Measurements from ENCODE around the gene HDGFL3.
"Not testable (repeated sequence)": the region's sequence is repeated elsewhere in the genome, so short reads cannot be mapped to it uniquely, and the experiment has no call there.

HDGFL3 gene

DNA sequence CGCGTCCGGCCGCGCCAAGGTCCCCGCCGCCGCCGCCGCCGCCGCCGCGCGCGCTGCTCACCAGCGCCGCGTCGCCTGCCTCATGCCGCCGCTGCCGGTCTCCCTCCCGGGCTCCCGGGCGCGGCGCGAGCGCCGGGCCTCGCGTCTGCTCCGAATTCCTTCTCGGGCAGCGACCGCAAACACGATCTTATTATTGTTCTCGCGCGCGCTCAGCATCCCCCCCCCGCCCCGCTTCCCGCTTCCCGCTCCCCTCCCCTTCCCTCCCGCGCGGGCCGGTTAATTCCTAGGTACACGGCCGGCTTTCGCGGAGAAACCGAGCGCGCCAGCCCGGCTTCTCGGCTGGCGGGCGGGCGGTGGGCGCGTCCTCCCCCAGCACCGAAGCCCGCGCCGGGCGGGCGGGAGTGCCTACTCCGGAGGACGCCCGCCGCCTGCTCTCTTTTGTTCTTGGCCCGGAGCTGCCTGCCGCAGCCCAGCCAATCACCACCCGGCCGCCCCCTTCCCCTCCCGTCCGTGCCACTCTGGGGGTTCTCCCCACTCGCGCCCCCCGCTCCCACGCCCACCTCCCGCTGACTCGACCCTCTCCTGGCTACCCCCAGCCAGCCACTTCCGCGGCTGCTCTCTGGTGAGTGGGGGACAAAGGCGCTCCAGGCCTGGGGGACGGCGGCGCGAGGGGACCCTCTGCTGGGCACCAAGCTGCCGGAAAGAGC is at the start of gene HDGFL3:
Gene HDGFL3, minus strand, starts transcription at position 164 of the 707 bp plus-strand sequence. CDS start 409 bp downstream, outside the sequence.
- DNase-seq: peak; percentile 85

DNA sequence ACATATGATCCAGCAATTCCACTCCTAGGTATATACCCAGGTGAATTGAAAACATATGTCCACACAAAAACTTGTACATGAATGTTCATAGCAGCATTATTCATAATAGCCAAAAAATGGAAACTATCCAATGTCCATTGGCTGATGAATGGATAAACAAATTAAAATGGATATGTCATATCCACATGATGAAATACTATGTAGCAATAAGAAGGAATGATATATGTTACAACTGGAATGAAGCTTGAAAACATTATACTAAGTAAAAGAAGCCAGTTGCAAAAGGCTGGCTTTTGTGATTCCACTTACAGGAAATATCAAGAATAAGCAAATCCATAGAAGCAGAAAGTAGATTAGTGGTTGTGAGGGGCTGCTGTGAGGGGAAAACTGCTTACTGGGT is 43.2 kb upstream of the HDGFL3 start:
- no peak for DNase-seq

DNA sequence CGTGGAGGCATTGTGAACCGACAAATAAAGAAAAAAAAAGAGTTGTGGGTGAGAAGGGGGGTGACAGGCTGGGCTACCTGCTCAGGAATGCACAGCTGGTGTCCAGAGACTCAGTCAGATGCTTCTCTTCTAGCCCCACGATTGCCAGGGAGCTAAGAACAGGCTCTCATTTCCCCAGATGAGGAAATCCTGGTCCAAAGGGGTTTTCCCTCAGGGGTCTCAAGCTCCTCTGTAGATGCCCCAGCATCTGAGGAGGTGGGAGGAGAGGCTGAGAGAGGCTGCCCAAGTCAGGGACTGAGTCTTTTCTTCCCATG is 41.4 kb upstream of the HDGFL3 start:
- no peak for DNase-seq

DNA sequence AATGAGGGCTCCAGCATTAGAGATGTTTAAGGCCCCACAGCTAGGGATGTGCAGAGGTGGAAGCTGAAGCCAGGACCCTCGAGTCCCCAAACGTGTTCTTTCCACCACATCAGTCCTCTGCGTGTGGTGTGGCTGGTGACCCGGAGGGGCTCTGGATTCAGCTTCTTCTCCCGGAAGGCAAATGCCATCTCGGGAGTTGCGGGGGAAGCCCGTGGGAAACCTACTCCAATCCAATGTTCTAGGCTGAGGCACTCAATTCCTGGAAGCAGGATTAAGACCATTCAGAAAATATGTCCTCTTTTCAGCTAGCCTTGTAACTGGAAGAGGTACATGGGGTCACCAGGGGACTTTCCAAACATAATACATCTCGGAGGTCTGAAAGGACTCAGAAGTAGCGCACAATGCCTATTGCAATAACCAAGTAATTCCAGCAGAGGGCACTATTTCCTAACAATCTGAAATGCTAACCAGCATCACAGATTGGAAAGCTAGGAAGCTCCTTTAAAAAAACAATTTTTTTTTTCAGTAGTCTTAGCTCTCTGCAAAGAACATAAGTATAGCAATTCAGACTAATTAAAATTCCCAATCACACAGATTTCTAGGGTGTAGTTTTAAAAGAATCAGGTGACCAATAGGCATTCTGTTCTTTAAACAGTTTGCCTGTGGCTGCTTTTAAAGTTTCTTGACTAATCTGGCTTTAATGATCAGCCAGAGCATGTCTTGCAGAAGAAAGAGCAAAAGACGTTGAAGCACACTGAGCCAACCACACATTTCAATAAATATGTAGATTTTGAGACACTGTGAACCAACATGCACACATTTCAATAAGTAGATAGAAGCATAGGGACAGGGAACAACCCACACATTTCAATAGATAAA is 40.8 kb upstream of the HDGFL3 start:
- peak; percentile 25 for DNase-seq

DNA sequence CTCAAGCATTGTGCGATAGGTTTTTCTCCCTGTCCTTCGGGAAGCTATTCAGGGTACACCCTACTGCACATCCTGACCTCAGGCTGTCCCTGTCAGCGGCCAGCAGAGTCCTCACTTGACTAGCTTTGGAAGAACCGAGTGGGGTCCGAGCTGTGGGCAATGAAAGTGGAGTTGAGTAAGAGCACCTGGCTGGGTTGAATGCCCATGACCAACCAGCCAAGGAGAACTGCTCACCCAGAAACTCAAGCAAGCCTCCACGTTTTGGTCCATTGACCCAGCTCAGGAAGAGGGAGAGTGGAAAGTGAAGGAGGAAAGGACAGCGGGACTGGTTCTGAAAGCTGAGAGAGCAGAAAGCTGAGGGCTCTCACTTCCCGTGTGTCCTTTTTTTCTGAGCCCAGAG is 36.0 kb upstream of the HDGFL3 start:
- DNase-seq: no peak

DNA sequence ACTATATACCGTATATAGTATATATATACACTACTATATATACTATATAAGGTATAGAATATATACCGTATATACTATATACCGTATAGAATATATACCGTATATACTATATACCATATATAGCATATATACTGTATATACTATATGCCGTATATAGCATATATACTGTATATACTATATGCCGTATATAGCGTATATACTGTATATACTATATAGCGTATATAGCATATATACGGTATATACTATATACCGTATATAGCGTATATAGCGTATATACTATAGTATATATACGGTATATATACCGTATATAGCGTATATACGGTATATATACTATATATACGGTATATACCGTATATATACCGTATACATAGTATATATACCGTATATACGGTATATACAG is 22.6 kb upstream of the HDGFL3 start:
- DNase-seq: no peak

DNA sequence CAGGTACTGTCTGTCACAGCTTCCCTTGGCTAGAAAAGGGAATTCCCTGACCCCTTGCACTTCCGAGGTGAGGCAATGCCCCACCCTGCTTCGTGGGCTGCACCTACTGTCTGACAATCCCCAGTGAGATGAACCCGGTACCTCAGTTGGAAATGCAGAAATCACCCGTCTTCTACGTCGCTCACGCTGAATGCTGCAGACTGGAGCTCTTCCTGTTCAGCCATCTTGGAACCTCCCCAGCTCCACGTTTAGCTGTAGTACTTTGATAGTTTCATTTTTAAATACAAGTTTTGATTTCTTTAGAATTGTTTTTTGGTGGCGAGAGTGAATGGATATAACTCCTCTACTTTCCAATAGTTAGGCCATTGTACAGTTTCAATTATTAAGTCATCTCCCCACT is 17.8 kb upstream of the HDGFL3 start:
- no peak for DNase-seq

DNA sequence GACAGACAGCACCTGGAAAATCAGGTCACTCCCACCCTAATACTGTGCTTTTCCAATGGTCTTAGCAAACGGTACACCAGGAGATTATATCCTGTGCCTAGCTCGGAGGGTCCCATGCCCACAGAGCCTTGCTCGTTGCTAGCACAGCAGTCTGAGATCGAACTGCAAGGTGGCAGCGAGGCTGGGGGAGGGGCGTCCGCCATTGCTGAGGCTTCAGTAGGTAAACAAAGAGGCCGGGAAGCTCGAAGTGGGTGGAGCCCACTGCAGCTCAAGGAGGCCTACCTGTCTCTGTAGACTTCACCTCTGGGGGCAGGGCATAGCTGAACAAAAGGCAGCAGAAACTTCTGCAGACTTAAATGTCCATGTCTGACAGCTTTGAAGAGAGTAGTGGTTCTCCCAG is 14.2 kb upstream of the HDGFL3 start:
- DNase-seq: not testable (repeated sequence)

DNA sequence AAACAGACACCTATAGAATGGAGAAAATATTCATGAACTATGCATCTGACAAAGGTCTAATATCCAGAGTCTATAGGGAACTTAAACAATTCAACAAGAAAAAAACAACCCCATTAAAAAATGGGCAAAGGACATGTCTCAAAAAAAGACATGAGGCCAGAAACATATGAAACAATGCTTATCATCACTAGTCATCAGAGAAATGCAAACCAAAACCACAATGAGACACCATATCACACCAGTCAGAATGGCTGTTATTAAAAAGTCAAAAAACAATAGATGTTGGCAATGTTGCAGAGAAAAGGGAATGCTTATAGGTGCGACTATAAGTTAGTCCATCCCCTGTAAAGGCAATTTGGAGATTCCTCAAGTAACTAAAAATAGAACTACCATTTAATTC is 11.4 kb upstream of the HDGFL3 start:
- DNase-seq: no peak

DNA sequence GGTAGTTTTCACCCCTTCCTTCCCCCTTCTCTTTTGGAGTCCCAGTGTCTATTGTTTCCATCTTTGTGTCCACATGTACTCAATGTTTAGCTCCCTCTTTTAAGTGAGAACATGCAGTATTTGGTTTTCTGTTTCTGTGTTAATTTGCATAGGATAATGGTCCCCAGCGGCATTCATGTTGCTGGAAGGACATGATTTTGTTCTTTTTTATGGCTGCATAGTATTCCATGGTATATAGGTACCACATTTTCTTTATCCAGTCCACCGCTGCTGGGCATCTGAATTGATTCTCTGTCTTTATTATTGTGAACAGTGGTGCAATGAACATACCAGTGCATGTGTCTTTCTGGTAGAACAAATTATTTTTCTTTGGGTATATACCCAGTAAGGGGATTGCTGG is 7.7 kb upstream of the HDGFL3 start:
- DNase-seq: no peak

DNA sequence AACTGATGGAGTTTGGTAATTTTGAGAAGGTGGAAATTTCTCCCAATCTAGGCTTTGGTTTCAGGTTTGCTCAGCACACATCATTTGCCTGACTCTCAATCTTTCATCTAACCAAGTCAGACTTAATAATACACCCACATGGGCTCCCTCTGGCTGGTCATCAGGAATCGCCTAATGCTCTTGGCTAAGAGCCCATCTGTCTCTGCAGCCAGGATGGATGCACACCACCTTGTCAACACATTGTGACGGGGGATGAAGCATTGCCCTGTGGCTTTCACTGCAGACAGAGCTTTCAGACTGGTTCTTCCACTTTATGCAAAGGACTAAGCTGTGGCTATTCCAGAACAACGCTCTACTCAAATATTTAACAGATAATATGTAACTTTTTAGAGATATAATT is 3.0 kb upstream of the HDGFL3 start:
- DNase-seq: peak; percentile 19

DNA sequence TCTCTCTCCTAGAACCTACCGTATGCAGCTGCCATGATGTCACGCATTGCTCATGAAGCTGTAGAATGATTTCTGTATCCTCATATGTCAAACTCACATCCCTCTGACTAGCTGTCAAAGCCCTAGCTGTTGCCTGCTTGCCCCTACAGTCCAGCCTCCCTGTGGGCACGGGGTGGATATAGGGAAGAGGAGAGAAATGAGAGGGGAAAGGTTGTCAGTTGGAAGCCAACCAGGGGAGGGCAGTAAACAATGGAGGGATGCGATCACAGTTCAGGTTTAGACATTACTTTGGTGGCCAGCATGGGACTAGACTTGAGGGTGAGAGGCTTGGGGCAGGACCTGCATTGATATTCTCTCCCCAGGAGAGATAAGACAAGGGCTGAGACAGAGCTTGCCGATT is 1.7 kb upstream of the HDGFL3 start:
- no peak for DNase-seq

DNA sequence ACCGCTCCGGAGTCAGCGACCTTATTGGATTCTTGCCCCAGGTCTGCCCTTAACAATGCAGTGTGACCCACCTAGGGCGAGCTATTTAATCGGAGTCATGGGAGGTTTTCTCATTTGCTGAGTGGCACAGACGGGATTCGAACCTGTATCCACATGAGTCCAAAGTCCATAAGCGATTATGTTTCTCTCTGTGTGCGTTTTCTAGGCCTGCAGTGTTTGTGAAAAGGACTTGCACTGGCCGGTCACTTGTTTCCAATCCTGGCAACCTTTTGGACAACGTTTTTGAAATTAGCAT is 691 bp upstream of the HDGFL3 start:
- DNase-seq: no peak

DNA sequence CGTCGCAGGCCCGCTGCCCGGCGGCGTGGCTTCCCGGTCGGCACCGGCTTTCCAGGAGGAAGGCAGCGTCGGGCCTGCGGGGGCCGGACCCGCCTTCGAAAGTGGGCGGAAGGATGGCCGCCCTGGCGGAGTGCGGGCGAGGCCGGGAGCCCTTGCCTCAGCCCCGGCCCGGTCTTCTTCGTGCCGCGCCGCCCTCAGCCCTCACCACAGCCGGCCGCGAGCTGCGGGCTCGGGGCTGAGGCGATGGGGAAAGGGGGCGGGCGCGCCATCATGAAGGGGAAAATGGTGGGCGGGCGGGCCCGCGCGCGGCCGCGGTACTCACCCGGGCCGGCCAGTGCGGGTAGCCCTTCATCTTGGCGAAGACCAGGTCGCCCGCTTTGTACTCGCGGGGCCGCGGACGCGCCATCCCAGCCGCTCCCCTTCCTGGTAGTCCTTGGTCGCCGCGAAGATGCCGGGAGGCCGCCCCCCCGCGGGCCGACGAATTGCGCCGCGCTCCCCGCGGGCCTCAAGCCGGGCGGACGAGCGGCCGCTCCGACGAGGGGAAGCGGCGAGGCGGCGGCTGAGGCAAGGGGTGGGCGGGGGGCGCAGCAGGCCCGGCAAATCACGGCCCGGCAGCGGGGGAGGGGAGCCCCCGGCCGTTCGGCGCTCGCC is 489 bp downstream of the HDGFL3 start:
- peak; percentile 67 for DNase-seq

DNA sequence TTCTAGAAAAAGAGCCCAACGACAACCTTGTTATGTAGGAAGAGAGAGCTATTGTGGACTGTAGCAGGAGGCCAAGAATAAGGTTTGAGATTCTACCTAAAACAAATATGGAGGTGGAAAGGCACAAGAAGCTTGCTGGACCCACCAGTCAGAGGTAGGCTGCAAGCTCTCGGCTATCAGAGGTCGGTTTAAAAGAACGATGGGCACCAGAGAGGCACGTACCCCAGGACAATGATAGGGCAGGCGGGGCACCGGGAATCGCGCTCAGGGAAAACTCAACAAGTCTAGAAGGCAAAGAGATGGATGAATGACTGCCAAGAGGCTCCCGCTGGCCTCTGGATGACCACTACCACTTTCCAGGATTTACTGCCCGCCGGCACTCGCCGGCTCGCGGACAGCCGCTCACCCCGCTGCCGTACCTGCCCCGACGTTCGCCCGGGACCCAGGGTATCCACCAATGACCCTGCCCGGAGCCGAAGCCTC is 1.1 kb downstream of the HDGFL3 start:
- peak; percentile 53 for DNase-seq

DNA sequence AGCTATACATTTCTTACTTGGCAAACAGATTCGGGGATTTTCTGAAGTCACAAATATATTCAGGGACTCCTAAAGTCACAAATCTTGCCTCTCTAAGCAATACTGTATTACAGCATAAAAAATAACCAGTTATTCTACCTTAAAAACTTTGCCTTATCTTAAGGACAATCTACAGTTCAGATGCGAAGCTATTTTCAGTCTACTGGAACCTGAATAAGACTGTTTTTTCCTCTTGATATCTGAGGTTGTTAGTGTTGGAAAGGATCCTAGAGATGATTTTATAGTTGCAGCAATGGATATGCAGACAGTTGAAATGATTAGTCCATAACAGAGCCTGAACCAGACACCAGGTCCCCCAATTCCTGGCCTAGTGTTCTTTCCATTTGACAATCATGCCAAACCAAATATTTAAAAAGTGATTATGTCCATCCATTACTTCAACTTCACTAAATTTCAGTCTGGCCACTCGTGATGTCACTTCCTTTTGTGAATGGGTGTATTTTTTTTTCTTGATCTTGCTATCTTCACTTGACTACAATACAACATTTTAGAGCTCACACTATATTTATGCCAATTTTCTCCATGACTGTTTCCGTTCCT is 1.8 kb downstream of the HDGFL3 start:
- DNase-seq: no peak

DNA sequence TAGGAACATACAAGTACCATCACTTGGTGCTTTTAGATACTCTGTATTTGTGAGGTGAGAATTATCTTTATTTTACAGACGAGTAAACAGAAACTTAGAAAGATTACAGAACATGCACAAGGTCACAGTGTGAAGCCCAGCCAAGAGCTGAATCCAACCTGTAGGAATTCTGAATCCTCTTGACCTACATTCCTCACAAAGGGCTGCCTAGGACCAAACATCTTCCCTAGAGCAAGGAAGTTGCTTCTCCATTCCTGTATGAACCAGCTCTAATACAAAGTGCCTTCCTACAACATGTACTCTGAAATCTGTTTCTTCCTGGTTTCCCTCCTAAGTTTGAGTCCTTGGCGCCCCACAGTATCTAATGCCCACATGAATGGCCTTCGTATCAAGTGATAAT is 2.9 kb downstream of the HDGFL3 start:
- no peak for DNase-seq

DNA sequence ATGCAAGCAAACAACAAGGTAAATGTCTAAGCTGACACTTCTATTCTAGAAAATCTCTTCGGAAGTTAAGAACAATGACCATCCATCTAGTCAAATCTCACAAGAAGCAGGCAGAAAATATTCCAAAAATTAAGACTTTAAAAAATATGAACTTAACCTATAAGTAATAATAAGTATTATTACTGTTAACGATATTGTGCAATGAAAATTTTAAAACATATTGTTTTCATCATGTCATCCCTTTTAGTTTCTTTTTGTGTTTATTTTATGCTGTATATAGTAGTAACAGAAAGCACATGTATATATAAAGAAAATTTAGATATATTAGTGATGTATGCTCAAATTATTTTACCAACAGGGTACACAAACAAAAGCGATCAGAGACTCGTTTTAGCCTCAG is 4.1 kb downstream of the HDGFL3 start:
- DNase-seq: no peak

DNA sequence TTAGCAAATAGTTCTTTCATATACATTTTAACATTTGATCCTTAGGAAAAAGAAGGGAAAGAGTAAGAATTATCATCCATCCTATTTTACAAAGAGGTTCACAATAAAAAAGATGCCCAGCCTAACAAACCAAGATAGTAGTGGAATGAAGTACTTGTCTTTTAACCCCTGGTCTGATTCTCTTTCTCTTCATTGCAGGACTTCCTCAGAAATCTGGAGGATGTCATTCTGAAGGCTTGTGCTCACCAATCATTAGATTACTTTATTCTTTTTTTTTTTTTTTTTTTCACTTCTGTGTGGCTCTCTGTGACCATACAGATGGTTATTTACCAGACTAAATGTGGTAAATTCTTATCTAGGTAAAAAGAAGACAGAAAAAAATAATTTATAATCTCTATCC is 7.0 kb downstream of the HDGFL3 start:
- DNase-seq: no peak

DNA sequence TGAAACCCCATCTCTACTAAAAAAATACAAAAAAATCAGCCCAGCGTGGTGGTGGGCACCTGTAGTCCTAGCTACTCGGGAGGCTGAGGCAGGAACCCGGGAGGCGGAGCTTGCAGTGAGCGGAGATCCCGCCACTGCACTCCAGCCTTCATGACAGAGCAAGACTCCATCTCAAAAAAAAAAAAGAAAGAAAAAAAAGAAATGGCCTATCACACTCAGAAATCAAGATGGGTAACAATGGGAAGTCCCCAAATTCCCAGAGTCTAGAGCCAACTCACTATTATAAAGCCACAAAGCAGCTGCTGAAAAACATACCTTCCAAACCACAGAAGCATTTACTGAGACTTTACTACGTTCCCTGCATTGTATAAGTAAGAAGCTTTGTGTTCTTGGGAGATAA is 7.5 kb downstream of the HDGFL3 start:
- no peak for DNase-seq

DNA sequence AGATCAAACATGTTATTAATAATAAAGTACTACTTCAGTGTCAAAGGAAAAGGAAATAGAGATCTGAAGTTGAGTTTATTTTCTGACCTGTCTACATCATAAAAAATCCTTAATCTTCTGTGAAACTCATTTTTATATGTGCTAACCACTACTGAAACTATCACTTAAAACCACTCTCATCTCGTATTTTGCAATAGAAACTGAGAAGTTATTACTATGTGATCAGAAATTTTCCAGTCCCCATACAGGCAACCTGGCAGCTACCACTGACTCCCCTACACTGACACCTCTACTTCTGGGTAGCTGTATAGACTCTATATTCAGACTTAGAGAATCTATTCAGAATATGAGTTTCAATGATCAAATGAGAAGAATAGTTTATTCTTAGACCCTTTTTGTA is 8.3 kb downstream of the HDGFL3 start:
- no peak for DNase-seq

DNA sequence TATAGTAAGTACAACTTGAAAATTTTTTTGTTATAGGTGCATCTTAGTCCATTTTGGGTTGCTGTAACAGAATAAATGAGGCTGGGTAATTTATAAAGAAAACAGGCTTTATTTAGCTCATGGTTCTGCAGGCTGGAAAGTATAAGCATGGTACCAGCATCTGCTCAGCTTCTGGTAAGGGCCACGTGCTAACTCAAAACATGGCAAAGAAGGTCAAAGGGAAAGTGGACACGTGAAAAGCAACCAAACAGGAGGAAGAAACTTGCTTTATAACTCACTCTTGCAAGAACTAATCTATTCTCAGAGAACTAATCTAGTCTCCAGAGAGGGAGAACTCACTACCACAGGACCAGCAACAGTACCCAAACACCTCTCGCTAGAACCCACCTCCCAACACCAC is 9.1 kb downstream of the HDGFL3 start:
- DNase-seq: no peak

DNA sequence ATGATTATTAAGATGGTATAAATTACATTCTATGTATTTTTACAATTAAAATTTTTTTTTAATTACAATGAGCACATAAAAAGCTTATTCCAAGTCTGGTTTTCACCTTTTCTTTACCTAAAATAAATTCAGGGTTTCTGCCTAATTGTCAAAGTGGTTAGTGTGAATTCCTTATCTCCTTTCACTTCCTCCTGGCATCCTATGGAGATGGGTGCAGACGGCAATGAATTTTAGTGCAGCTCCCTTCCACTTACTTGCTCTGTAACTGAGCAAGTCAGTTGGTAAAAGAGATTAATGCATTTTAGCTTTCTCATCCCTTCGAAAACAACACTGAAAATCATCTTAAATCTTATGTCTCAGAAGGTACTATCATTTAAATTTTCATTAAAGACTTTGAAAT is 13.1 kb downstream of the HDGFL3 start:
- no peak for DNase-seq

DNA sequence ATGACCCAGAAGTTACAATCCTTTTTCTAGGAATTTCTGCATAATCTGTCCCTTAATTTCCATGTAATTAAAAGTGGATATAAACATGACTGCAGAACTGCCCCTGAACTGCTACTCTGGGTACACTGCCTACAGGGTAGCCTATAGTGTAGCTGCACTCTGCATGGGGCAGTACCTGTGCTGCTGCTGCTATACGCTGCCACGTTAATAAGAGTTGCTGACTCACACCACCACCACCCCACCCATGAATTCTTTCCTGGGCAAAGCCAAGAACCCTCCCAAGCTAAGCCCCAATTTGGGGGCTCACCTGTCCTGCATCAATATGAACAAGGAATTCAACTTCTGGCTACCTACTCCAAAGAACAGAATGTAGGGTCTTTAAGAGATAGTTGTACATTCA is 13.9 kb downstream of the HDGFL3 start:
- no peak for DNase-seq
